PC-3 (cell line): Measurements from ENCODE around the gene FUS. TPM values are rescaled to one million over a fixed set of nuclear protein-coding genes. Genes with fewer than 3 reads are reported as not detected.
A peak's percentile ranks its signal among the peaks of the same experiment; 100 is the strongest.

Source experiments
- ATAC-seq: fragments of 200-7000 bp; cut with Tn5 transposase; 2 replicates; pipeline ENCODE4 v1.9.1; 2020; ENCODE audit warnings: mild to moderate bottlenecking, moderate library complexity
- BruUV-seq: library from RNA; stranded (reverse); fragments of 400-500 nt; replicated peaks from 2 replicates; lab custom pipeline; 2021; lab: Mats Ljungman, UMichigan
- CTCF ChIA-PET: fragments of 300-600 bp; sonication (Branson Sonifier 250); formaldehyde crosslinking; loops from one replicate; lab custom pipeline; 2022; ENCODE audit warnings: antibody characterized with exemption; lab: Charles Lee
- POLR2A ChIA-PET: fragments of 300-600 bp; sonication (Branson Sonifier 250); formaldehyde crosslinking; loops from one replicate; lab custom pipeline; 2022; ENCODE audit warnings: antibody characterized with exemption; ENCODE audit not compliant: unreplicated experiment; lab: Charles Lee
- DNase-seq: peaks from one replicate; pipeline ENCODE4 v3.0.0-alpha.2; 2015
- H2AFZ ChIP-seq: fragments of 300-600 bp; sonication (generic); 2 replicates; pipeline ENCODE4 v1.6.0; 2016; ENCODE audit warnings: antibody characterized with exemption, low read length
- H3F3A ChIP-seq: fragments of 300-600 bp; sonication (generic); one replicate; pipeline ENCODE4 v1.6.0; 2017; ENCODE audit warnings: antibody characterized with exemption, low read length, control low read depth, mild to moderate bottlenecking; ENCODE audit not compliant: unreplicated experiment
- H3K27ac ChIP-seq: fragments of 300-600 bp; sonication (generic); 2 replicates; pipeline ENCODE4 v1.5.1; 2016; ENCODE audit warnings: mild to moderate bottlenecking, low read length
- H3K27me3 ChIP-seq: fragments of 300-600 bp; sonication (generic); 2 replicates; pipeline ENCODE4 v1.6.1; 2016; ENCODE audit warnings: low read length, mixed read lengths
- H3K36me3 ChIP-seq: fragments of 300-600 bp; sonication (generic); 2 replicates; pipeline ENCODE4 v1.6.1; 2016; ENCODE audit warnings: low read depth, mixed run types, low read length, mixed read lengths
- H3K4me1 ChIP-seq: fragments of 300-600 bp; sonication (generic); 2 replicates; pipeline ENCODE4 v1.5.1; 2016; ENCODE audit warnings: low read length; ENCODE audit not compliant: insufficient read depth
- H3K4me2 ChIP-seq: fragments of 300-600 bp; sonication (generic); 2 replicates; pipeline ENCODE4 v1.6.0; 2016; ENCODE audit warnings: low read length
- H3K4me3 ChIP-seq: fragments of 300-600 bp; sonication (generic); 2 replicates; pipeline ENCODE4 v1.5.1; 2016; ENCODE audit warnings: mild to moderate bottlenecking, low read length, mixed read lengths
- H3K79me2 ChIP-seq: fragments of 300-600 bp; sonication (generic); 2 replicates; pipeline ENCODE4 v1.6.1; 2017; ENCODE audit warnings: low read length, mixed read lengths
- H3K9ac ChIP-seq: fragments of 300-600 bp; sonication (generic); 2 replicates; pipeline ENCODE4 v1.6.0; 2016; ENCODE audit warnings: mild to moderate bottlenecking, low read length
- H3K9me2 ChIP-seq: fragments of 300-600 bp; sonication (generic); replicated peaks from 2 replicates; pipeline ENCODE4 v1.6.1; 2016; ENCODE audit warnings: mixed run types, low read length, mixed read lengths
- H3K9me3 ChIP-seq: fragments of 300-600 bp; sonication (generic); 2 replicates; pipeline ENCODE4 v1.6.1; 2016; ENCODE audit warnings: low read length, mixed read lengths
- H4K20me1 ChIP-seq: fragments of 300-600 bp; sonication (generic); 2 replicates; pipeline ENCODE4 v1.6.1; 2016; ENCODE audit warnings: low read length, mixed read lengths
- EZH2 ChIP-seq: fragments of 300-600 bp; sonication (generic); IDR thresholded peaks from one replicate; pipeline ENCODE4 v1.6.1; 2017; ENCODE audit warnings: antibody characterized with exemption, mild to moderate bottlenecking, low read length; ENCODE audit not compliant: unreplicated experiment
- EZH2phosphoT487 ChIP-seq: fragments of 300-600 bp; sonication (generic); IDR thresholded peaks from 2 replicates; pipeline ENCODE4 v1.6.1; 2018; ENCODE audit warnings: mild to moderate bottlenecking, antibody characterized with exemption, low read length, borderline replicate concordance
- intact Hi-C: fragments of 100-400 bp; cut with micrococcal nuclease; formaldehyde crosslinking; loops from 2 replicates; pipeline ENCODE4 v1.9.0; 2023
- total RNA-seq: library from RNA; depleted of rRNA; stranded (reverse); fragments of >200 nt; gene quantifications from 2 replicates; pipeline ENCODE4 v1.2.3, GENCODE V29; 2014
- TF ChIP-seq, protein P1 (sequence below): fragments of 300-600 bp; sonication (generic); conservative IDR thresholded peaks from 2 replicates; pipeline ENCODE4 v1.5.1; 2017; ENCODE audit warnings: antibody characterized with exemption, low read depth, mild to moderate bottlenecking, low read length

Gene FUS
- total RNA-seq, 1 experiment from 2014 or later, result 43.0 TPM

- no peaks in the 10 kb centered on the region for H3K36me3 ChIP-seq
- no peaks in the 10 kb centered on the region for H3K27me3 ChIP-seq
- H3K79me2 ChIP-seq, result no peaks in the 10 kb centered on the region
- no peaks in the 10 kb centered on the region for H3F3A ChIP-seq
- H3K4me1 ChIP-seq, result peaks cover 21% of the 10 kb centered on the region
- peak overlapping the region; percentile 76 for H3K4me2 ChIP-seq
- BruUV-seq, result TSS peak; percentile 71
- H3K9me2 ChIP-seq, result no peaks in the 10 kb centered on the region
- peak overlapping the region; percentile 70 for H3K27ac ChIP-seq
- CTCF ChIA-PET, result interaction anchor here (0.6 to 1.7 kb wide), 9 partner anchors 15 to 758 kb away, joined by 3 to 26 read pairs (median 5); partner anchors contain the start of genes FUS, HSD3B7, KAT8 and ZNF267
- POLR2A ChIA-PET, result interaction anchor here (0.5 to 1.4 kb wide), 10 partner anchors 10 to 211 kb away, joined by 3 to 14 read pairs (median 6); partner anchors contain the start of genes FUS, KAT8 and VKORC1
- no peak for TF ChIP-seq EZH2
- TF ChIP-seq EZH2phosphoT487, result no peak
- TF ChIP-seq, protein P1, sequence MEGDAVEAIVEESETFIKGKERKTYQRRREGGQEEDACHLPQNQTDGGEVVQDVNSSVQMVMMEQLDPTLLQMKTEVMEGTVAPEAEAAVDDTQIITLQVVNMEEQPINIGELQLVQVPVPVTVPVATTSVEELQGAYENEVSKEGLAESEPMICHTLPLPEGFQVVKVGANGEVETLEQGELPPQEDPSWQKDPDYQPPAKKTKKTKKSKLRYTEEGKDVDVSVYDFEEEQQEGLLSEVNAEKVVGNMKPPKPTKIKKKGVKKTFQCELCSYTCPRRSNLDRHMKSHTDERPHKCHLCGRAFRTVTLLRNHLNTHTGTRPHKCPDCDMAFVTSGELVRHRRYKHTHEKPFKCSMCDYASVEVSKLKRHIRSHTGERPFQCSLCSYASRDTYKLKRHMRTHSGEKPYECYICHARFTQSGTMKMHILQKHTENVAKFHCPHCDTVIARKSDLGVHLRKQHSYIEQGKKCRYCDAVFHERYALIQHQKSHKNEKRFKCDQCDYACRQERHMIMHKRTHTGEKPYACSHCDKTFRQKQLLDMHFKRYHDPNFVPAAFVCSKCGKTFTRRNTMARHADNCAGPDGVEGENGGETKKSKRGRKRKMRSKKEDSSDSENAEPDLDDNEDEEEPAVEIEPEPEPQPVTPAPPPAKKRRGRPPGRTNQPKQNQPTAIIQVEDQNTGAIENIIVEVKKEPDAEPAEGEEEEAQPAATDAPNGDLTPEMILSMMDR, result no peak
- peak overlapping the region; percentile 59 for H3K9ac ChIP-seq
- DNase-seq, result no peak
- peak overlapping the region; percentile 50 for H3K4me3 ChIP-seq
- intact Hi-C loops, result loop anchor here (1.0 to 10.0 kb wide), 4 partner anchors 25 to 301 kb away; partner anchors contain the start of genes KAT8, VKORC1 and ZNF843
- no peaks in the 10 kb centered on the region for H3K9me3 ChIP-seq
- H2AFZ ChIP-seq, result peak overlapping the region; percentile 63
- no peaks in the 10 kb centered on the region for H4K20me1 ChIP-seq
- ATAC-seq, result peak; percentile 17
Observed at GRCh38 chr16:31141489-31142108, 38.3 kb upstream of the FUS start.

- TF ChIP-seq EZH2 (no peak), EZH2phosphoT487 (no peak)
- TF ChIP-seq, protein P1, result peak; percentile 77
- intact Hi-C loops, result loop anchor here (1.0 to 10.0 kb wide), 4 partner anchors 26 to 300 kb away; partner anchors contain the start of genes KAT8, VKORC1 and ZNF843
- POLR2A ChIA-PET, result interaction anchor here (0.5 to 1.4 kb wide), 11 partner anchors 11 to 211 kb away, joined by 3 to 14 read pairs (median 5); partner anchors contain the start of genes FUS, KAT8 and VKORC1
- Histone ChIP-seq H3K4me1 (peaks cover 21% of the 10 kb centered on the region), H3K27me3 (no peaks in the 10 kb centered on the region), H3K27ac (peak overlapping the region; percentile 70), H2AFZ (peak overlapping the region; percentile 78), H3K4me2 (peak overlapping the region; percentile 81), H3K9ac (peak overlapping the region; percentile 59), H3K36me3 (no peaks in the 10 kb centered on the region), H3K9me3 (no peaks in the 10 kb centered on the region), H3K9me2 (no peaks in the 10 kb centered on the region), H3F3A (no peaks in the 10 kb centered on the region), H3K79me2 (no peaks in the 10 kb centered on the region), H3K4me3 (peak overlapping the region; percentile 58), H4K20me1 (no peaks in the 10 kb centered on the region)
- DNase-seq (peak; percentile 96), ATAC-seq (peak; percentile 78)
- BruUV-seq, result no TSS peak
- CTCF ChIA-PET, result interaction anchor here (0.5 to 1.7 kb wide), 12 partner anchors 14 to 759 kb away, joined by 3 to 26 read pairs (median 5); partner anchors contain the start of genes FUS, HSD3B7, KAT8 and ZNF267
Observed at GRCh38 chr16:31142109-31143010, 37.6 kb upstream of the FUS start.
